Retina (tissue), 1 donor: ENCODE data around the gene GPR143.

Experiments
- DNase-seq: peaks from one replicate; pipeline ENCODE4 v3.0.0-alpha.2; 2016

GPR143 gene

GRCh38 chrX:9767375-9767774 lies 1.7 kb upstream of the GPR143 start:
- no peak for DNase-seq

DNA sequence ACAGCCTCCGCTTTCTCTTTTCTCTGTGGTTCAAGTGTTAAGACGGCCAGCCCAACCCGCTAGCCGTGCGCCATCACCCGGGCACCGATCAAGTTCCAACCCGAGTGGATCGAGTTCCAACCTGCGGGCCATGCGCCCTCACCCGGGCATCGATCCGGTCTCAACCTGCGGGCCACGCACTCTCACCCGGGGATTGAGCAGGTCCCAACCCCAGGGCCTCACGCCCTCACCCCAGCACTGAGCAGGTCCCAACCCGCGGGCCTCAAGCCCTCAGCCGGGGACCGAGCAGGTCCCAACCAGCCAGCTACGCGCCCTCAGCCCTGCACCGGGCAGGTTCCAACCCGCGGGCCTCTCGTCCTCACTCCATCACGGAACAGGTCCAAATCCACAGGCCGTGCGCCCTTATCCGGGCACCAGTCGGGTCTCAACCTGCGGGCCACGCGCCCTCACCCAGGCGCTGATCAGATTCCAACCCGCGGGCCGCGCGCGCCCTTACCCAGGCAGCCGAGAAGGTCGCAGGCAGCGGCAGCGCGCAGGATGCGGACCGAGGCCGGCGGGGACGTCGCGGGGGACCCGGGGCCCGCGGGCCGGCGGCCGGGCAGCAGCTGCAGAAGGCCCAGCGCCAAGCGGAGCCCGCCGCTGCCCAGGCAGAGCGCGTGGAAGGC lies 443 bp downstream of the GPR143 start:
- DNase-seq, result peak; percentile 62

- no peak for DNase-seq
These were observed 6.3 kb downstream of the GPR143 start for GRCh38 chrX:9759337-9759736.

DNA sequence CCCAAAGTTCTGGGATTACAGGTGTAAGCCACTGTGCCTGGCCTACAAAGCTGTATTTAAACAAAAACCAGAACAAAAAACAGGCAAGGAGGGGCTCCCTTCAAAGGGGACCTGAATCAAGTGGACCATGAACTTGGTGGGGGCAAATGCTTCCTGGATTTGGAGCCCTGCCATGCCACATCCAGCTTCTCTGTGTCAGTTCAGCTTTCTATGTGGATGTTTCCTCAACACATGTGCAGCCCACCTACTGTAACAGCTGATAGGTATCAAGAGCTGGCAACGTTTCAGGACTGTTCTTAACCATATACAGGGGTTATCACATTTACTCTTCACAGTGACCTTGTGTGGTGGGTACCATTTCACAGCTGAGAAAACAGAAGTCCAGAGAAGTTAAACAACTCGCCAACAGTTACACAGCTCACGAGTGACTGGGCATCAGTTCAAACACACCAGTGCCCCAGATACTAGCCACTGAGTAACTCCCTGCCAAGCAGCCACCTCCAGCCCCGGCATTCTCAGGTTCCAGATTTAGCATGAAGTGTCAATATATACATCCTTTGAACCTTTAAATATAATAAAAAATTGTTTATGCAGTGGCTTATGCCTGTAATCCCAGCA lies 7.5 kb downstream of the GPR143 start:
- DNase-seq, result no peak

- DNase-seq, result no peak
These were observed 8.3 kb downstream of the GPR143 start for GRCh38 chrX:9757366-9757765.

GRCh38 chrX:9749146-9749692 lies 16.4 kb downstream of the GPR143 start:
- DNase-seq, result no peak

DNA sequence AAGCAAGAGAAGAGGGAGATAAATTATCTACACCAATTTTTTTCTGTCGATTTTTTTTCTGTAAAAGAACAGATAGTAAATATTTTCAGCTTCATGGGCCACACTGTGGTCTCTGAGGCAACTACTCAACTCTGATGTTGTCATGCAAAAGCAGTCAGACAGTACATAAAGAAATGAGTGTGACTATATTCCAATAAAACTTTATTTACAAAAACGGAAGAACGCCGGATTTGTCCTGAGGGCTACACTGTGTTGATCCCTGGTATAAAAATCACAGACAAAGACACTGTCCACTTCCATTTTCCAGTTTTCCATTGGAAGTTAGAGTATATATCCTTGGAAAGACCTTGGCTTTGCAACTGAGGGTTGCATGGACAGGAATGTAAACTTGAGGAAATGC lies 18.0 kb downstream of the GPR143 start:
- no peak for DNase-seq

DNA sequence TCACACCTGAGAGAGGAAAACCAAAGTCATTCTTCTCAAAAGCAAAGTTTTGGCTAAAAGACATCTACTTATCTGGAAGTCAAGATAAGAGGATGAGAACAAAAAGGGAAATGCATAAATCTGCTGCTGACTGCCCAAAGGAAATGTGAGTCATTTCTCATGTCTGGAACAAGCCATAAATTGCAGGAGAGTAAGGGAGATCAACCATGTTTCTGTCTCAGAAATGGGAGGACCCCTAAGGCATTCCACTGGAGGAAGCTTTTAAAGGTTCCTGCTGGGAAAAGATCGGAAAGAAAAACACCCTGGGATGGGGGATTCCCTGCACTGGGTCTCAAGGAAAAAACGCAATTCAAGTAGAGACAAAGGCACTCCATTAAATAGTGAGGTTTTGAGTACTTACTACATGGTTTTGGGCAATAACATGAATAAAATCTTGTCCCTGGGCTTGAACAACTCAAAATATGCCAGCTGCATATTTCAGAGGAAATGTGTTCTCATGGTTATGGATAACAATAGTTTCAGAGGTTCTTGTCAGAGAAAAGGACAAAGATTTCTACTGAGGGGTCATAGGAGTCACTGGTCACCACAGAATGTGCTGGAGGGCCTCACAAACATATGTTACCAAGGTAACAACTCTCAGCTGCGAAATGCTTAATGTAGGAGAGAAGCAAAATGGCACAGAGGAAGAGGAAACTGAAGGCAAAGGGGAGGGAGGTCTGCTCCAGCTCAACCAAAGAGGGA lies 19.3 kb downstream of the GPR143 start:
- DNase-seq, result no peak

DNA sequence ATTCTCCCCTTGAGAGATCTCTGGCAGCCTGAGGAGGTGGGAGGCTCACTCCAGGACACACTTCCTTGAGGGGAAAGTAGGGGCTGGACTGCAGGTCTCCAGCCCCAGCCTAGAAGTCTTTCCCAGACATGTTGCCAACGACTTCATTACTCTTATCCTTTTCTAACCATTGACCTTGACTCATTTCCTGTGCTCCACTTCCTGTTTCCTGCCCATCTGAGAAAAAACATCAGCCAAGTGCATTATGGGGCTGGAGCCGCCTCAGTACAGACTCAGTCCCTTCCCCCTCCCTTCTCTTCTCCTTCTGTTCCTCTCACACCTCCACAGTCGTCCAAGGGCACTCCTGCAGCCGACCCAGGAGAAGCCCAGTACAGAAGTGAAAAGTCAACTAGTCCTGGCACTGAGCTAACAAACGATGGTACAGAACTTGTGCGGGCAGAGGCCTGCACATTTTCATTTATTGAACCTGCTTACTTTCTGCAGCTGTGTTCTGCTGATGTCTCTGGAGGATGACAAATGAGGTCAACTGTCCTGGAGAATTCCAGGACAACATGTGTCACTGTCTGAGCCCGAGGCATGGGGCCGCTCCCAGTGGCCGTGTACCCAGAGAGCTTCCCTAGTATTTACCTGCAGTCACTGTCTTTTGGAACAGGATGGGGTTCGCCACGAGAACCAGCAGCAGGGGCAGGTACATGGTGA lies 20.1 kb downstream of the GPR143 start:
- DNase-seq, result no peak

GRCh38 chrX:9739130-9739529 lies 26.5 kb downstream of the GPR143 start:
- DNase-seq, result no peak

DNA sequence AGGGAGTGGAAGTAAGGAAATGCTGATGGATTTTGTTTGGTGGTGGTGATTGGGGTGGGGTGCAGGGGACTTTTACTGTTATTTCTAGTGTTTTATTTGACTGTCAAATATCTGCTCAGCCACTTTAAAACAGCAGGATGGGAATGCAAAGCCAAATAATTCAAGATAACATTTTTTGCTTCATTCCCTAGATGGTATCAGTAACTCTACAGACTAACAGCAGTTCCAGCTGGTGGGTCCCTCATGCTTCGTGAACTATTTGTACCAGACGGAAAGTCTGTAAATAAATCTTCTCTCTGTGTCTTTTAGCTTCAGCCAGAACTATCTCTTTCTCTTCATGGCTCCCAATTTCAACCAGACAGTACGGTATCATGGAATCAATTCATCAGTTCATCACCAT lies 27.5 kb downstream of the GPR143 start:
- no peak for DNase-seq

DNA sequence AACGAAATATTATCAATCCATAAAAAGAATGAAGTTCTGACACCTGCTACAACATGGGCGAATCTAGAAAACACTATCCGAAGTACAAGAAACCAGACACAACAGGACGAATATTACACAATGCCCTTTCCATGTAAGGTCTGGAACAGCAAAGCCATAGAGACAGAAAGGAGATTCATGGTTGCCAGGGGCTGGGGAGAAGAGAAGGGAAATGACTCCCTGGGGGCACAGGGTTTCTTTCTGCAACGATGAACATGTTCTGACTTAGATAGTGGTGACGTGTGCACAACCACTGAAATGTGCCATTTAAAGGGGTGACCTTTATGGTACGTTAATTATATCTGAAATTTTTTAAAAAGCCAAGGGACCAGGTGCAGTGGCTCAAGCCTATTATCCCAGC lies 28.3 kb downstream of the GPR143 start:
- DNase-seq, result no peak

GRCh38 chrX:9730752-9731151 lies 34.9 kb downstream of the GPR143 start:
- no peak for DNase-seq

- DNase-seq, result no peak
These were observed 35.6 kb downstream of the GPR143 start for GRCh38 chrX:9730078-9730477.

- DNase-seq, result no peak
These were observed 36.3 kb downstream of the GPR143 start for GRCh38 chrX:9729171-9729885.

GRCh38 chrX:9728261-9728660 lies 37.4 kb downstream of the GPR143 start:
- DNase-seq, result no peak

DNA sequence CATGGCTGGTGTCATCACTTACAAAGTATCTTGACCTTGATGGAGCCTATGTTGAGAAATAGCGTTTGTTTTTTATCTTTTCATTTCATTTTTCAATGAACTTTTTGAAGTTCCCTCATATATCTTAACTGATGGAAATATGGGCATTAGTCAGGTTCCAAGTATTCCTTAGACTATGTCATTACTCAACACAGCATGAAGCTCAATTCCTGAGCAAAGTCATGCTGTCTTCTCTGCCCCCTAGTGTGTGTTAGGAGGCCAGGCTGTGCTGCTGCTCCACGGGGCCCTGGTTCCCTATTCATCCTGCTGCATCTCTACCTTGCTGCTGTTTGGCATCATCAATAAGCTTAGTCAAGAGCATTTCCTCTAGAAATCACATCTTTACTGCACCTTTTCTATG lies 40.9 kb downstream of the GPR143 start:
- no peak for DNase-seq

DNA sequence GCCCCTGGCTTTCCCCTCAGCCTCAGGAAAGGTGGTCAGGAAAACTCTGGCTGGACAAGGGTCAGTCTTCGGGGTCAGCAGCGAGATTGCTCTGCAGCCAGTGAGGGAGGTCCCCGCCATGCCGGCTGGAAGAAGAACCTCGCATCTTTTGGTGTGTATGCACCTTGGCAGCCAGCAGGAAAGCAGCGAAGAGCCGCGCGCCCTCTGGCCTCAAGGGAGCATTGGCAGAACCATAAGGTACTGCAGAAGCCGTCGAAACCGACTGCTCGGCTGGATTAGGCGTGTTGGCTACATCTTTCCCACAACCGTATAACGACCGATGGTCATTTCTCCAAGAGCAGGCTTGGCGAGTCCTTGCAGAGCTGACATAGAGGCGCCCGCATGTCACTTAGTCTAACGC lies 48.3 kb downstream of the GPR143 start:
- DNase-seq, result no peak

DNA sequence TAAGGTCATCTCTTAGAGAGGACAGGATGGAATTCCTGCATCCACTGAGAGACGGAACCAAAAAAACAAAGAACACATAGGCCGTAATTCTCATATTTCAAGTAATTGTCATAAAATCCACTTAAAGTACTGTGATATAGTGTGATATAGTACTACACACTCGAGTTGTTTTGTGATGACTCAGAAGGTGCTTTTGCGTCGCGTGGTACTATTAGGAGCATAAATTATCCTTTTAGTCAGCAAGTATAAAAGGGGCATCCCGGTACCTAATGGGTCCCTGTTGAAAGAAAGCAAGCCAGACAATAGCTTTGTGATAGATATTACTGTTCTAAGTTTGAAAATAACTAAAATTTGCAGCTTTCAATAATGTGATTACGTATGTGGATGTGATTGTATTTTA lies 55.3 kb downstream of the GPR143 start:
- DNase-seq, result no peak

- peak; percentile 82 for DNase-seq
These were observed 56.6 kb downstream of the GPR143 start for GRCh38 chrX:9708923-9709553.

DNA sequence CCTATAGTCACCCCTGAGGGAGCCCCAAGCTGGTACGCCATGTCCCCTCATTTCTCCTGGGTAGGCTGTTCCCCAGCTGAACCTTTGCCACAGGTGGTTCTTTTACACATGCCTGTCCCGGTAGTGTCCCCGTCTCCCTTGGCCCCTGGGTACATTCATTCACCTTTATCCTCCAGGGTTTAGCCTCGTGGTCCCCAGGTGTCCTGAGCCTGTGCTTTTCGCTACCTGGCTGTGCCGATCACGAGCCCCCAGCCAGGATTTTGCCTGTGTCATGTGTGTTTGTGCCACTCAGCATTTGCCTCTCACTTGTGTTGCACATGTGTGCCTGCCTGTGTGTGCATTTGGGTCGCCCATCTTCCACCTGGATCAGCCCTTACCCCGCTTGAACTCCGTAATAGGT lies 57.6 kb downstream of the GPR143 start:
- no peak for DNase-seq
